Suprapubic skin (tissue), 3 donors: ENCODE measurements around the gene PPP1R26.

Experiments used
- EP300 ChIP-seq: sonication (generic); formaldehyde crosslinking; IDR thresholded peaks from one replicate; pipeline ENCODE4 v1.6.1; 2017; ENCODE audit warnings: antibody characterized with exemption
- POLR2A ChIP-seq, 2 donors: fragments of 450-650 bp; IDR thresholded peaks; one replicate each; pipeline ENCODE4 v1.6.1; 2017; ENCODE audit warnings: antibody characterized with exemption in 2 of 2, mild to moderate bottlenecking in 2 of 2, moderate library complexity in 2 of 2
- TF ChIP-seq, protein P1 (sequence below), 2 donors: fragments of 200-600 bp in 1 of 2; fragments of 450-650 bp in 1 of 2; sonication (generic) in 1 of 2; IDR thresholded peaks; one replicate each; pipeline ENCODE4 v1.5.1; 2016 to 2019; ENCODE audit warnings: antibody characterized with exemption in 2 of 2, mild to moderate bottlenecking in 1 of 2, moderate library complexity in 1 of 2

GRCh38 chr9:135486267-135487065, 6.9 kb downstream of the PPP1R26 start:
- TF ChIP-seq POLR2A (IDR thresholded peaks at IDR 0.05) (no peak), EP300 (no peak)
- TF ChIP-seq, protein P1, sequence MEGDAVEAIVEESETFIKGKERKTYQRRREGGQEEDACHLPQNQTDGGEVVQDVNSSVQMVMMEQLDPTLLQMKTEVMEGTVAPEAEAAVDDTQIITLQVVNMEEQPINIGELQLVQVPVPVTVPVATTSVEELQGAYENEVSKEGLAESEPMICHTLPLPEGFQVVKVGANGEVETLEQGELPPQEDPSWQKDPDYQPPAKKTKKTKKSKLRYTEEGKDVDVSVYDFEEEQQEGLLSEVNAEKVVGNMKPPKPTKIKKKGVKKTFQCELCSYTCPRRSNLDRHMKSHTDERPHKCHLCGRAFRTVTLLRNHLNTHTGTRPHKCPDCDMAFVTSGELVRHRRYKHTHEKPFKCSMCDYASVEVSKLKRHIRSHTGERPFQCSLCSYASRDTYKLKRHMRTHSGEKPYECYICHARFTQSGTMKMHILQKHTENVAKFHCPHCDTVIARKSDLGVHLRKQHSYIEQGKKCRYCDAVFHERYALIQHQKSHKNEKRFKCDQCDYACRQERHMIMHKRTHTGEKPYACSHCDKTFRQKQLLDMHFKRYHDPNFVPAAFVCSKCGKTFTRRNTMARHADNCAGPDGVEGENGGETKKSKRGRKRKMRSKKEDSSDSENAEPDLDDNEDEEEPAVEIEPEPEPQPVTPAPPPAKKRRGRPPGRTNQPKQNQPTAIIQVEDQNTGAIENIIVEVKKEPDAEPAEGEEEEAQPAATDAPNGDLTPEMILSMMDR (IDR thresholded peaks at IDR 0.05) = no peak
